Measurements from ENCODE around the gene PRKAG2. TPM values are rescaled to one million over a fixed set of nuclear protein-coding genes. Genes with fewer than 3 reads are reported as not detected.

PRKAG2 gene
- total RNA-seq, 1 experiment from 2014 or later: 23.9 TPM

GRCh38 chr7:151815419-151815818, 61.5 kb downstream of the PRKAG2 start:
- Histone ChIP-seq H3K27me3 (ENCODE audit: low read length) (no peaks in the 10 kb centered on the region), H3K4me2 (ENCODE audit: low read length) (no peak overlapping the region), H3K4me3 (ENCODE audit: low read length) (no peak overlapping the region), H2AFZ (ENCODE audit: low read length) (no peak overlapping the region), H3K79me2 (ENCODE audit: low read length) (no peaks in the 10 kb centered on the region), H3K4me1 (ENCODE audit: insufficient read depth, low read length) (peaks cover 22% of the 10 kb centered on the region), H4K20me1 (ENCODE audit: low read length) (no peaks in the 10 kb centered on the region), H3K9me2 (replicated peaks; ENCODE audit: low read length) (no peaks in the 10 kb centered on the region), H3F3A (ENCODE audit: low read length, unreplicated experiment) (no peaks in the 10 kb centered on the region), H3K36me3 (ENCODE audit: low read depth, low read length) (no peaks in the 10 kb centered on the region), H3K9me3 (ENCODE audit: low read length) (no peaks in the 10 kb centered on the region), H3K27ac (ENCODE audit: low read length) (no peak overlapping the region), H3K9ac (ENCODE audit: low read length) (no peak overlapping the region)
- BruUV-seq (replicated peaks): no TSS peak
- no peak for ATAC-seq
- TF ChIP-seq CTCF (conservative IDR thresholded peaks at IDR 0.05; ENCODE audit: low read depth, low read length) (no peak), EZH2phosphoT487 (IDR thresholded peaks at IDR 0.05; ENCODE audit: borderline replicate concordance, low read length) (no peak), EZH2 (IDR thresholded peaks at IDR 0.05; ENCODE audit: low read length, unreplicated experiment) (no peak)
- DNase-seq: no peak
- ChIA-PET POLR2A (ENCODE audit: unreplicated experiment) (no interaction called here), CTCF (no interaction called here)
- intact Hi-C loops (cut with micrococcal nuclease): no loop called here

DNA sequence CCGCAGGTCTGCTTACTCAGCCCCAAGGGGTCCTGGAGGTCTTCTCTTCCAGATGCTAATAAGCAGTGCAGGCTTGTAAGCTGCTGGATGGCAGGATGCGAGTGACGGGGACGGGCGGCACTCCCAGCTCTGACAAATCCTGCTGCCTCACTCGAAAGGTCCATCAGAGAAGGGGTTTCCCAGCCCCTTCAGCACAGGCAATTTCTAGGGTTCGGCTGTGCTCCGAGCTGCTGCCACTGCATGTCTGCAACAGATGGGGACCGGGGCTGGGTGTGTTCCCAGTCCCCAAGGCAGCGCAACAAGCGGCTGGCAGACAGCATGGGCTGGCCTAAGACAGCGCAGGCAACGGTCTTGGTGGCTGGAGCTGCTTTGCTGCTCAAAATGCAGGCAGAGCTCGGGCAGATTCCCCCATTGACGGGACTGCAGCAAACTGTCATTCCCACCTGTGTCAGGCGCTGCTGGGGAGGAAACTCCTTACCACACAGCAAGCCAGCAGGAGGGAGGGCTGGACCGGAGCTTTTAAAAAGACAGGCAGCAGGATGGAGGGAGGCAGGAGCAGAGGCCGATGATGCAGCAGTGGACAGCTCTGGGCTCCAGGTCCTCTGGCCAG, 62.4 kb downstream of the PRKAG2 start:
- ATAC-seq: no peak
- Histone ChIP-seq H3K4me3 (ENCODE audit: low read length) (no peak overlapping the region), H3K79me2 (ENCODE audit: low read length) (no peaks in the 10 kb centered on the region), H4K20me1 (ENCODE audit: low read length) (no peaks in the 10 kb centered on the region), H3F3A (ENCODE audit: low read length, unreplicated experiment) (no peaks in the 10 kb centered on the region), H3K27me3 (ENCODE audit: low read length) (no peaks in the 10 kb centered on the region), H3K9me2 (replicated peaks; ENCODE audit: low read length) (no peaks in the 10 kb centered on the region), H3K4me1 (ENCODE audit: insufficient read depth, low read length) (peaks cover 18% of the 10 kb centered on the region), H3K36me3 (ENCODE audit: low read depth, low read length) (no peaks in the 10 kb centered on the region), H2AFZ (ENCODE audit: low read length) (no peak overlapping the region), H3K9me3 (ENCODE audit: low read length) (no peaks in the 10 kb centered on the region), H3K4me2 (ENCODE audit: low read length) (no peak overlapping the region), H3K9ac (ENCODE audit: low read length) (no peak overlapping the region), H3K27ac (ENCODE audit: low read length) (no peak overlapping the region)
- intact Hi-C loops (cut with micrococcal nuclease): no loop called here
- no peak for DNase-seq
- no TSS peak for BruUV-seq (replicated peaks)
- TF ChIP-seq CTCF (conservative IDR thresholded peaks at IDR 0.05; ENCODE audit: low read depth, low read length): no peak
- no peak for TF ChIP-seq EZH2 (IDR thresholded peaks at IDR 0.05; ENCODE audit: low read length, unreplicated experiment)
- TF ChIP-seq EZH2phosphoT487 (IDR thresholded peaks at IDR 0.05; ENCODE audit: borderline replicate concordance, low read length): no peak
- CTCF ChIA-PET: no interaction called here
- POLR2A ChIA-PET (ENCODE audit: unreplicated experiment): interaction anchor here (0.6 kb wide), 1 partner anchor 49 kb away, joined by 5 read pairs; no protein-coding TSS in a partner anchor

DNA sequence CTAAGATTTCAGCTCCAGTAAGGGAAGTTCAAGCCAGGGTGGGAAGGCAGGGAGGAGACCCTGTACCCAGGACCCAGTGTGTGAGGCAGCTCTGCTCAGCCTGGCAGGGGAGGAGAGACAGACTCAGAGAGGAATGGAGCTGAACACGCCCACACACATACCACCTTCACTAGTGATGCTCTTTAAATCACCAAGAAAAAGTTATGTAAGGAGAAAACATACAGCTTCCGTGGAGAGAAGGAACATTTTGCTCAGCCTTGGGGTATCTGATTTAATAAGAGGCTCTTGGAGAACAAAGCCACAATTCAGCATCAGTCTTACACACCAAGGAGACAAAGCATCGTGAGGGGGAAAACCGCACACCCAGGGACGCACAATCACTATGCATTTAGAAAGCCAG, 62.9 kb downstream of the PRKAG2 start:
- CTCF ChIA-PET: no interaction called here
- Histone ChIP-seq H3K9me2 (replicated peaks; ENCODE audit: low read length) (no peaks in the 10 kb centered on the region), H3K36me3 (ENCODE audit: low read depth, low read length) (no peaks in the 10 kb centered on the region), H4K20me1 (ENCODE audit: low read length) (no peaks in the 10 kb centered on the region), H3K4me2 (ENCODE audit: low read length) (no peak overlapping the region), H3K27me3 (ENCODE audit: low read length) (no peaks in the 10 kb centered on the region), H3K79me2 (ENCODE audit: low read length) (no peaks in the 10 kb centered on the region), H3K4me1 (ENCODE audit: insufficient read depth, low read length) (peaks cover 20% of the 10 kb centered on the region), H2AFZ (ENCODE audit: low read length) (no peak overlapping the region), H3F3A (ENCODE audit: low read length, unreplicated experiment) (no peaks in the 10 kb centered on the region), H3K4me3 (ENCODE audit: low read length) (no peak overlapping the region), H3K9ac (ENCODE audit: low read length) (no peak overlapping the region), H3K27ac (ENCODE audit: low read length) (no peak overlapping the region), H3K9me3 (ENCODE audit: low read length) (no peaks in the 10 kb centered on the region)
- POLR2A ChIA-PET (ENCODE audit: unreplicated experiment): interaction anchor here (0.6 kb wide), 1 partner anchor 49 kb away, joined by 5 read pairs; no protein-coding TSS in a partner anchor
- ATAC-seq (no peak), DNase-seq (no peak)
- TF ChIP-seq EZH2phosphoT487 (IDR thresholded peaks at IDR 0.05; ENCODE audit: borderline replicate concordance, low read length) (no peak), EZH2 (IDR thresholded peaks at IDR 0.05; ENCODE audit: low read length, unreplicated experiment) (no peak), CTCF (conservative IDR thresholded peaks at IDR 0.05; ENCODE audit: low read depth, low read length) (no peak)
- BruUV-seq (replicated peaks): no TSS peak
- intact Hi-C loops (cut with micrococcal nuclease): no loop called here

Data from PC-3 (cell line).